Trophoblast cell (in vitro differentiated cells and primary cell): ENCODE measurements around the gene C1orf122.

Source experiments
- DNase-seq, 2 donors: peaks; one replicate each; pipeline ENCODE4 v3.0.0-alpha.2; 2016
- H2AFZ ChIP-seq: 2 replicates; pipeline ENCODE4 v1.6.1; 2013; ENCODE audit warnings: low read length, moderate library complexity, mild to moderate bottlenecking; ENCODE audit not compliant: insufficient read depth, poor library complexity
- H2AK5ac ChIP-seq: 2 replicates; pipeline ENCODE4 v1.6.1; 2013; ENCODE audit warnings: mild to moderate bottlenecking, low read length
- H2BK120ac ChIP-seq: 2 replicates; pipeline ENCODE4 v1.6.1; 2013; ENCODE audit warnings: low read length, mild to moderate bottlenecking, moderate library complexity; ENCODE audit not compliant: insufficient read depth, poor library complexity
- H2BK12ac ChIP-seq: 2 replicates; pipeline ENCODE4 v1.6.1; 2013; ENCODE audit warnings: mild to moderate bottlenecking, low read length, moderate library complexity
- H2BK5ac ChIP-seq: 2 replicates; pipeline ENCODE4 v1.6.1; 2013; ENCODE audit warnings: low read length, low read depth, moderate library complexity, mild to moderate bottlenecking; ENCODE audit not compliant: poor library complexity
- H3K14ac ChIP-seq: 2 replicates; pipeline ENCODE4 v1.6.1; 2013; ENCODE audit warnings: mild to moderate bottlenecking, low read length
- H3K18ac ChIP-seq: 2 replicates; pipeline ENCODE4 v1.6.1; 2013; ENCODE audit warnings: mild to moderate bottlenecking, low read length
- H3K23ac ChIP-seq: 2 replicates; pipeline ENCODE4 v1.6.1; 2013; ENCODE audit warnings: low read length
- H3K27ac ChIP-seq: 2 replicates; pipeline ENCODE4 v1.5.1; 2013; ENCODE audit warnings: low read depth, mild to moderate bottlenecking, inconsistent platforms, low read length, moderate library complexity
- H3K27me3 ChIP-seq: 2 replicates; pipeline ENCODE4 v1.6.1; 2013; ENCODE audit warnings: inconsistent platforms, mild to moderate bottlenecking, low read length, moderate library complexity; ENCODE audit not compliant: insufficient read depth
- H3K36me3 ChIP-seq, 2 experiments: 1 replicate in 1 of 2; 2 replicates in 1 of 2; pipeline ENCODE4 v1.6.1; 2013; ENCODE audit warnings: low read length in 2 of 2, mild to moderate bottlenecking in 2 of 2, moderate library complexity in 1 of 2; ENCODE audit not compliant: insufficient read depth in 2 of 2, control insufficient read depth in 1 of 2
- H3K4ac ChIP-seq: 2 replicates; pipeline ENCODE4 v1.6.1; 2013; ENCODE audit warnings: low read depth, mild to moderate bottlenecking, low read length, moderate library complexity
- H3K4me1 ChIP-seq, 2 experiments: 1 replicate in 1 of 2; 2 replicates in 1 of 2; pipeline ENCODE4 v1.6.1; 2013; ENCODE audit warnings: low read length in 2 of 2, mild to moderate bottlenecking in 2 of 2, moderate library complexity in 1 of 2; ENCODE audit not compliant: insufficient read depth in 2 of 2, control insufficient read depth in 1 of 2
- H3K4me2 ChIP-seq: 2 replicates; pipeline ENCODE4 v1.6.1; 2013; ENCODE audit warnings: inconsistent platforms, mild to moderate bottlenecking, low read length, moderate library complexity
- H3K4me3 ChIP-seq: 2 replicates; pipeline ENCODE4 v1.5.1; 2013; ENCODE audit warnings: mild to moderate bottlenecking, low read depth, low read length, inconsistent platforms
- H3K79me1 ChIP-seq: one replicate; pipeline ENCODE4 v1.6.1; 2013; ENCODE audit warnings: low read length
- H3K79me2 ChIP-seq: 2 replicates; pipeline ENCODE4 v1.6.1; 2013; ENCODE audit warnings: low read length, mild to moderate bottlenecking; ENCODE audit not compliant: control insufficient read depth, insufficient read depth, poor library complexity
- H3K9ac ChIP-seq: 2 replicates; pipeline ENCODE4 v1.6.1; 2013; ENCODE audit warnings: mild to moderate bottlenecking, low read length
- H3K9me3 ChIP-seq: 2 replicates; pipeline ENCODE4 v1.6.1; 2013; ENCODE audit warnings: low read depth, mild to moderate bottlenecking, control low read depth, inconsistent platforms, low read length; ENCODE audit not compliant: insufficient read depth
- H4K12ac ChIP-seq: 2 replicates; pipeline ENCODE4 v1.6.1; 2013; ENCODE audit warnings: low read depth, mild to moderate bottlenecking, low read length, moderate library complexity
- H4K8ac ChIP-seq: 2 replicates; pipeline ENCODE4 v1.6.1; 2013; ENCODE audit warnings: low read depth, mild to moderate bottlenecking, low read length, moderate library complexity
- H4K91ac ChIP-seq: one replicate; pipeline ENCODE4 v1.6.1; 2013; ENCODE audit warnings: low read depth, mild to moderate bottlenecking, low read length, moderate library complexity
- WGBS: extraction: QIAGEN DNeasy Blood & Tissue Kit; methylation state at CpG from one replicate; pipeline ENCODE4 v1.1.7; 2013; ENCODE audit warnings: missing lambda C conversion rate; ENCODE audit not compliant: insufficient read length, insufficient coverage; ENCODE audit errors: extremely low coverage; 5-methylcytosine and 5-hydroxymethylcytosine counted together

C1orf122 gene

DNA sequence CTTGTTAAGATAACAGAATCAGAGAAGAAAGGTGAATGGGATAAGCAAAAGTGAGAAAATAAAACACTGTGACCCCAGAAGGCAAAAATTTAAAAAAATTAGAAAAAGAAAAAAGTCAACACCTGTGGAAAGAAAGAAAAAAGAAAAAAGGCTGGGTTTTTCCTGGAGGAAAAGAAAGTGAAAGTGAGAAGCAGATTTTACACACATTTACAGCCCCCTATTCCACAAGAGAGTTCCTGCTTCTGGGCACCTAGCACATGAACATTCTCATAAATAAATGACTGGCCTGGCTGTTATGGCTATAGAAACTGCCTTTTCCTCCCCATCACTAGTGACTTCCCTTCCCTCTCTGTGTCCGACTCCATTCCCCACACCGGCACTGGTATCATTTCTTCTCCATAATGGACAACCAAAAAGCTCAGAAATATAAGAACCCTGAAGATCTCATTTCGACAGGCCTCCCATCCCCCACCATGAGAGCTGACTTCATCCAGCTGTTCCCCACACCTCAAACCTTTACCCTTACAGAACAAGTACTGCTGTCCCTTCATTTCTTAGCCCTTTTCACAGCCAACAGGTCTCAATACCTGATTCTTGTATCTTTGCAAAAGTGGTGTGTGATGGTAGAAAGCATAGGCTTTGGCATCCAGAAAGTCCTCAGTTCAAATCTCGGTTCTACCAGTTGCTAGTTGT lies 39.2 kb downstream of the C1orf122 start:
- H3K14ac ChIP-seq = no peak overlapping the region
- H3K4me3 ChIP-seq = no peak overlapping the region
- no peak overlapping the region for H3K9ac ChIP-seq
- H3K27me3 ChIP-seq = no peaks in the 10 kb centered on the region
- H2AK5ac ChIP-seq = no peak overlapping the region
- no peak overlapping the region for H3K27ac ChIP-seq
- no peaks in the 10 kb centered on the region for H3K4me1 ChIP-seq
- no peaks in the 10 kb centered on the region for H3K9me3 ChIP-seq
- H4K12ac ChIP-seq = no peak overlapping the region
- no peaks in the 10 kb centered on the region for H3K79me1 ChIP-seq
- no peak overlapping the region for H3K18ac ChIP-seq
- no peak overlapping the region for H4K91ac ChIP-seq
- peaks cover 4 to 6% of the 10 kb centered on the region in 2 experiments for H3K36me3 ChIP-seq
- H2AFZ ChIP-seq = no peak overlapping the region
- no peak overlapping the region for H3K4ac ChIP-seq
- H3K79me2 ChIP-seq = no peaks in the 10 kb centered on the region
- H4K8ac ChIP-seq = no peak overlapping the region
- WGBS = no CpG with 5 or more reads among the region's 4 CpGs
- no peak overlapping the region for H2BK5ac ChIP-seq
- no peak overlapping the region for H2BK120ac ChIP-seq
- H3K4me2 ChIP-seq = no peak overlapping the region
- no peak overlapping the region for H2BK12ac ChIP-seq
- no peak for DNase-seq
- H3K23ac ChIP-seq = no peak overlapping the region

GRCh38 chr1:37849480-37849879 lies 41.9 kb downstream of the C1orf122 start:
- Histone ChIP-seq H4K12ac (no peak overlapping the region), H4K91ac (no peak overlapping the region), H3K18ac (no peak overlapping the region), H2BK12ac (no peak overlapping the region), H3K23ac (no peak overlapping the region), H3K27ac (no peak overlapping the region), H3K27me3 (no peaks in the 10 kb centered on the region), H3K9ac (no peak overlapping the region), H2BK5ac (no peak overlapping the region), H3K36me3 (peaks cover 4 to 6% of the 10 kb centered on the region in 2 experiments), H3K4ac (no peak overlapping the region), H3K14ac (no peak overlapping the region), H3K4me2 (no peak overlapping the region), H4K8ac (no peak overlapping the region), H2AFZ (no peak overlapping the region), H3K4me1 (no peaks in the 10 kb centered on the region), H3K9me3 (no peaks in the 10 kb centered on the region), H2BK120ac (no peak overlapping the region), H3K79me2 (no peaks in the 10 kb centered on the region), H2AK5ac (no peak overlapping the region), H3K79me1 (no peaks in the 10 kb centered on the region), H3K4me3 (no peak overlapping the region)
- WGBS = no CpG with 5 or more reads among the region's 3 CpGs
- DNase-seq = no peak

GRCh38 chr1:37850352-37850955 lies 42.9 kb downstream of the C1orf122 start:
- Histone ChIP-seq H3K4me1 (no peaks in the 10 kb centered on the region), H3K23ac (no peak overlapping the region), H3K18ac (no peak overlapping the region), H2BK120ac (no peak overlapping the region), H4K8ac (no peak overlapping the region), H3K79me2 (no peaks in the 10 kb centered on the region), H3K27me3 (no peaks in the 10 kb centered on the region), H3K36me3 (peaks cover 4 to 6% of the 10 kb centered on the region in 2 experiments), H4K12ac (no peak overlapping the region), H3K4me2 (no peak overlapping the region), H3K79me1 (no peaks in the 10 kb centered on the region), H2AK5ac (no peak overlapping the region), H3K4me3 (no peak overlapping the region), H2AFZ (no peak overlapping the region), H2BK12ac (no peak overlapping the region), H3K27ac (no peak overlapping the region), H3K9me3 (no peaks in the 10 kb centered on the region), H2BK5ac (no peak overlapping the region), H3K4ac (no peak overlapping the region), H3K14ac (no peak overlapping the region), H3K9ac (no peak overlapping the region), H4K91ac (no peak overlapping the region)
- no CpG with 5 or more reads among the region's 6 CpGs for WGBS
- peak in 1 of 2 donors; percentile 91 for DNase-seq

DNA sequence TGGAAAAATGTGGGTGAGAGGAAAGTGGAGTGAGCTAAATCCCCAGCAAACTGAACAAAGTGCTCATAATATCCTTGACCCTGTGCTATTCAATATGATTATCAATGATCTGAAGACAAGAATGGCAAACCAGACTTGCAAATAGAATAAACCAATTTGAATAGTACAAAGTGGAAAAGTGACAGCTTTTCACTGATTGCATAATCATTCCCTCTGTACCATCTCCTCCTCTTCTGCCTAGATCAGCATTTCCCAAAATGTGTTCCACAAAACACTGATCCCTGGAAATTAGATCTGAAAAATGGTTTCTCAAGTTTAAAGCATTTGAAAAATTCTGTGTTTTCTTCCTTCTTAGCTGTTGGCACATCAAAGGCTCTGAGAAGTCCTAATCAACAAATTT lies 43.7 kb downstream of the C1orf122 start:
- DNase-seq = no peak
- H3K27me3 ChIP-seq = no peaks in the 10 kb centered on the region
- no peak overlapping the region for H3K18ac ChIP-seq
- H4K91ac ChIP-seq = no peak overlapping the region
- no peak overlapping the region for H2AFZ ChIP-seq
- no peak overlapping the region for H2AK5ac ChIP-seq
- H3K27ac ChIP-seq = no peak overlapping the region
- H3K23ac ChIP-seq = no peak overlapping the region
- H3K14ac ChIP-seq = no peak overlapping the region
- H2BK5ac ChIP-seq = no peak overlapping the region
- H3K4me1 ChIP-seq = no peaks in the 10 kb centered on the region
- no peak overlapping the region for H3K4ac ChIP-seq
- H4K12ac ChIP-seq = no peak overlapping the region
- H4K8ac ChIP-seq = no peak overlapping the region
- no peaks in the 10 kb centered on the region for H3K79me2 ChIP-seq
- H2BK120ac ChIP-seq = no peak overlapping the region
- no peaks in the 10 kb centered on the region for H3K79me1 ChIP-seq
- H3K4me2 ChIP-seq = no peak overlapping the region
- H2BK12ac ChIP-seq = no peak overlapping the region
- H3K9ac ChIP-seq = no peak overlapping the region
- no peaks in the 10 kb centered on the region for H3K9me3 ChIP-seq
- H3K4me3 ChIP-seq = no peak overlapping the region
- H3K36me3 ChIP-seq = peaks cover 4 to 6% of the 10 kb centered on the region in 2 experiments
